GM13977 (cell line): Measurements from ENCODE around the gene EID3.

Source experiments
- DNase-seq: peaks from one replicate; pipeline ENCODE4 v3.0.0; 2012; ENCODE audit warnings: low spot score
- in situ Hi-C: fragments of 300-500 bp; cut with MboI; formaldehyde crosslinking; loops from one replicate; pipeline ENCODE4 v1.12.0; 2022; ENCODE audit warnings: low sequenced_read_pairs, low pct_unique_long_range_greater_than_20kb, mixed read lengths, inconsistent platforms; ENCODE audit not compliant: unreplicated experiment
- TF ChIP-seq, protein P1 (sequence below): IDR thresholded peaks from 2 replicates; pipeline ENCODE4 v1.5.1; 2012; ENCODE audit warnings: mild to moderate bottlenecking, control low read depth; ENCODE audit not compliant: insufficient read depth; ENCODE audit errors: extremely low read depth, missing control alignments

The EID3 gene

DNA sequence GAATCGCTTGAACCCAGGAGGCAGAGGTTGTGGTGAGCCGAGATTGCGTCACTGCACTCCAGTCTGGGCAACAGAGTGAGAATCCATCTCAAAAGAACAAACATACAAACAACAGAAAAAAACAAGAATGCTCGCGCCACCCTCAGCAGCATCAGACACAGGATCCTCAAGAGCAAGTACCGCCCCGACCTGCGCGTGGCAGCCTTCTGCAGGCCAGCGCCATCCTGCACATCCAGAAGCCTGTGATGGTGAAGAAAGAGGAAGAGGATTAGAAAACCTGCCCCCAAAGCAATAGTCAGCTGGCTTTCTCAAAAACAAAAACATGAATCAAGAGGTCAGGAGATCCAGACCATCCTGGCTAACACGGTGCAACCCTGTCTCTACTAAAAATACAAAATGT, 30.0 kb upstream of the EID3 start:
- DNase-seq, result no peak
- in situ Hi-C loops, result no loop called here
- TF ChIP-seq, protein P1, sequence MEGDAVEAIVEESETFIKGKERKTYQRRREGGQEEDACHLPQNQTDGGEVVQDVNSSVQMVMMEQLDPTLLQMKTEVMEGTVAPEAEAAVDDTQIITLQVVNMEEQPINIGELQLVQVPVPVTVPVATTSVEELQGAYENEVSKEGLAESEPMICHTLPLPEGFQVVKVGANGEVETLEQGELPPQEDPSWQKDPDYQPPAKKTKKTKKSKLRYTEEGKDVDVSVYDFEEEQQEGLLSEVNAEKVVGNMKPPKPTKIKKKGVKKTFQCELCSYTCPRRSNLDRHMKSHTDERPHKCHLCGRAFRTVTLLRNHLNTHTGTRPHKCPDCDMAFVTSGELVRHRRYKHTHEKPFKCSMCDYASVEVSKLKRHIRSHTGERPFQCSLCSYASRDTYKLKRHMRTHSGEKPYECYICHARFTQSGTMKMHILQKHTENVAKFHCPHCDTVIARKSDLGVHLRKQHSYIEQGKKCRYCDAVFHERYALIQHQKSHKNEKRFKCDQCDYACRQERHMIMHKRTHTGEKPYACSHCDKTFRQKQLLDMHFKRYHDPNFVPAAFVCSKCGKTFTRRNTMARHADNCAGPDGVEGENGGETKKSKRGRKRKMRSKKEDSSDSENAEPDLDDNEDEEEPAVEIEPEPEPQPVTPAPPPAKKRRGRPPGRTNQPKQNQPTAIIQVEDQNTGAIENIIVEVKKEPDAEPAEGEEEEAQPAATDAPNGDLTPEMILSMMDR, result no peak

DNA sequence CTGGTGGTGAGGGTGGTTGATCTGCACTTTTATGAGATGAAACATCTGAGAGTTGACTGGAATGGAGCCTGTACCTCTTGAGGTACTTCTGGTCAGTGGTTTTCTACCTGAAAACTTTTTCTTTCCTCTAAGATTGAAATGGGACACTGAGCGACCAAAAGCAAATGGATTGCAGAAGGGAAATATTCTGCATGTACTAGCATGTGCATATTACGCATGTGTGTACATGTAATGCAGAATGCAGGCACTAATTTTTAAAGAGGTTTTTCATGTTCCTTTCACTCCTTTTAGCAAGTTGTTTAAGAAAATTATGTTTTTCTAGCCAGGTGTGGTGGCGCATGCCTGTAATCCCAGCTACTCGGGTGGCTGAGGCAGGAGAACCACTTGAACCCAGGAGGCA, 28.7 kb upstream of the EID3 start:
- DNase-seq, result no peak
- in situ Hi-C loops, result no loop called here
- TF ChIP-seq, protein P1, result no peak

DNA sequence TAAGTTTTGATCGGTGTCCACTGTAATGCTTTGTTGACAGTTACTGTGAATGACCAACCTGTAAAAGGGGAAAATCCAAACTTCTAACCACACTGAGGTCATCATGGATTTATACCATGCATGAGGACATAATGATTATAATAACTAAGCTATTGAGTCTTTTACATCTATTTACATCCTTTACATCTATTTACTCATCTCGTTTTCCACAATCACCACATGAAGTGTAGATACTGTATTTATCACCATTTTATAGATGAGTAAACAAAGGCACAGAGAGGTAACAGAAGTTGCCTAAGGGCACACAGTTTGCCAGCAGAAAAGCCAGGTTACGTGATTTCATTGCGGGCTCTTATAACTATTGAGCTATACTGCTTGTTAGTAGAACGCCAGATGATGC, 27.9 kb upstream of the EID3 start:
- DNase-seq, result no peak
- TF ChIP-seq, protein P1, result no peak
- in situ Hi-C loops, result no loop called here

DNA sequence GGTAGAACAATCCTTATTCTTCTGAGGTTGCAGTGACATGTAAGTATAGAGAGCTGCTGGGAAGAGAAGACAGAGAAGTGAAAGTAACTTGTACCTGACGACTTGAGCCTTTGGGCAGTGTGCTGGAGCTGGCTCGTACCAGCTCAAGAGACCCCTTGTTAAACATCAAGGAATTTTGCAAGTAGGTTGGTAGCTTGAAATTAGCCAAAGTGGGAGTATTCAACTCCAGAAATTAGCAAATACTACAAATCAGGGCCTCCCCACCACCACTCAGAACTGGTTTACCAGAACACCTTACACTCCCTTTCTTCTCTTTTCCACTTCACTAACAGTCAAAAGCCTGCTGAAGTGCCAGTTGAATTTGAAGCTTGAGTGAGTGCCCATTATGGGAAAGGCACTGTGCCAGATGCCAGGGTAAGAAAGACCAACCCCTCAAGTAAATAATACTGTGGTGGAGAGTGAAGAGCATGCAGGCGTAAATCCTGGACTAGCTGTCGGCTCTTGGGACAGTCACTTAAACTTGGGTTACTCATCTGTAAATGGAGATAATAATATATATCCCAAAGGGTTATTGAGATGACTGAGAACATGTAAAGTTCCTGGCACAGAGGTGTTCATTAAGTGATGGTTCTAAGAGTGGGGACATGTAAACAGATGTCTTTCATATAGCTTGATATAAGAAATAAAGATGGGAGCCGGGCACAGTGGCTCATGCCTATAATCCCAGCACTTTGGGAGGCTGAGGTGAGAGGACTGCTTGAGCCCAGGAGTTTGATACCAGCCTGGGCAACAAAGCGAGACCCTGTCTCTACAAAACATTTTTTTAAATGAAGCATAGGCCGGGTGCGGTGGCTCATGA, 27.0 kb upstream of the EID3 start:
- peak; percentile 38 for DNase-seq

DNA sequence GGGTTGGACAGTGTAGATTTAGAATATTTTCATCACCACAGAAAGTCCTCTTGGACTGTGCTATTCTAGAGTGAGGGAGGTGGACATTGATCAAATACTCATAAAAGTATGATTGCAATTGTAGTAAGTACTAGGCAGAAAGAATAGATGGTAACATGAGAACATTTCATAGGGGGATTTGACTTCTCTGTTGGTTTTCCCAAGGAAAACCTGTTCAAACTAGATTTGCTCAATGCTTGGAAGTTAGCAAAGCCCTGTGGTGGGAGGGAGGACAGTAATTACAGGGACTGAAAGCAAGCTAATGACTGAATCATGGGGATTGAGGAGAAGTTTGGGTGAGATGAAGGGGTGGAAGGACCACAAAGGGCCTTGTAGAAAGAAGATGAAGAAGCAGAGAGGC, 24.4 kb upstream of the EID3 start:
- no peak for DNase-seq
- in situ Hi-C loops, result no loop called here
- TF ChIP-seq, protein P1, result no peak

More for the DNA sequence above, 27.0 kb upstream of the EID3 start:
- in situ Hi-C loops, result no loop called here
- TF ChIP-seq, protein P1, result no peak

DNA sequence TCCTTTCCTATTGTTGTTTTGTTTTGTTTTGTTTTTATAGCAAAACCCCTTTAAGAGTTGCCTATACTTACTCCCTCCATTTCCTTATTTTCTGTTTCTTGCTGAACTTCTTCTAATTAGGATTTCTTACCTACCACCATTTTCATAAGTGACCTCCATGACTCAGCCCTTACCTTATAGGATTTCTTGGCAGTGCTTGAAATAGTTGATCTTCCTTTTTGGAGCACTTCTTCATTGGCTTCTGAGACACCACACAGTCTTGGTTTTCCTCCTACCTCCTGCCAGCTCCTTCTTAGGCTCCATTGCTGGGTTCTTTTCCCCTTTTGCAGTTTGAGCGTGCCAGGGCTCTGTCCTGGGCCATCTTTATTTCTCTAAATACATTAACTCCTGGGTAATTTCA, 23.4 kb upstream of the EID3 start:
- in situ Hi-C loops, result no loop called here

More for the DNA sequence above, 23.4 kb upstream of the EID3 start:
- no peak for DNase-seq
- TF ChIP-seq, protein P1, result no peak
